ENCODE data around the gene ZSCAN5A. TPM values are rescaled to one million over a fixed set of nuclear protein-coding genes. Genes with fewer than 3 reads are reported as not detected.

The ZSCAN5A gene, protein sequence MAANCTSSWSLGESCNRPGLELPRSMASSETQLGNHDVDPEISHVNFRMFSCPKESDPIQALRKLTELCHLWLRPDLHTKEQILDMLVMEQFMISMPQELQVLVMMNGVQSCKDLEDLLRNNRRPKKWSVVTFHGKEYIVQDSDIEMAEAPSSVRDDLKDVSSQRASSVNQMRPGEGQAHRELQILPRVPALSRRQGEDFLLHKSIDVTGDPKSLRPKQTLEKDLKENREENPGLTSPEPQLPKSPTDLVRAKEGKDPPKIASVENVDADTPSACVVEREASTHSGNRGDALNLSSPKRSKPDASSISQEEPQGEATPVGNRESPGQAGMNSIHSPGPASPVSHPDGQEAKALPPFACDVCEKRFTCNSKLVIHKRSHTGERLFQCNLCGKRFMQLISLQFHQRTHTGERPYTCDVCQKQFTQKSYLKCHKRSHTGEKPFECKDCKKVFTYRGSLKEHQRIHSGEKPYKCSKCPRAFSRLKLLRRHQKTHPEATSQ
- total RNA-seq, result 1 to 10 TPM; 5.9 to 10.0 (median 7.0) TPM

DNA sequence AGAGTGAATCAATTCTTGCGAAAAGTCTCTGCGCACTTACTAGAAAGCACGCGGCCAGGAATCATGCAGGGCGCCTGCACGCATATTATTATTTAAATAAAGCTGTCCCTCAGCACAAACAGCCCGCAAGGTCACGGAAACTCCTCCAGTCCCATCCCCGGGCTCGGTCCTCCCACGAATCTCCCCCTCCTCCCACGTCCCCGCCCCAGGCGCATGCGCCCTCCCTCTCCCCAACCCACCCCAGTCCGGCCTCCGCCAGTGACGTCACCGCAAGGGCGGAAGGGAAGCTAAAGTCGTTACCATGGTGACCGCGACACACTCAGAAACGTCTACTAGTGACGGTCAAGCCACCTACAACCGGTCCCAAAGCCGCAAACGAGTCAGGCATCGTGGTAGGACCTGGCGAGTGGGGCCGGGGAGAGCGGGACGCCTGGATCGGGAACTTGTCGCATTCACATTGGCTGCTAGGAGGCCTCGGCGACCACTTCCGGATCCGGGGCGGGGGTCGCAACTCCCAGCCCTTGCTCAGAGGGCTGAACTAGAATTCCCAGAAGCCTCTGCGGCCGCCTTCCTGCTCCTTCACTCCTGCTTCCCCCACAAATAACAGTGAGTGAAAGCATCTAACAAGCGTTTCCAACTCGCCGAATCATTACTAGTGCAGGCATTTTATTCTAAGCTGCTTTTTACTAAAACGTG, at the start of gene ZSCAN5A:
ZSCAN5A (minus strand) TSS at position 459 of the 696 bp plus-strand sequence. CDS start 89,793 bp downstream, outside the sequence.
- TF ChIP-seq, protein P1, sequence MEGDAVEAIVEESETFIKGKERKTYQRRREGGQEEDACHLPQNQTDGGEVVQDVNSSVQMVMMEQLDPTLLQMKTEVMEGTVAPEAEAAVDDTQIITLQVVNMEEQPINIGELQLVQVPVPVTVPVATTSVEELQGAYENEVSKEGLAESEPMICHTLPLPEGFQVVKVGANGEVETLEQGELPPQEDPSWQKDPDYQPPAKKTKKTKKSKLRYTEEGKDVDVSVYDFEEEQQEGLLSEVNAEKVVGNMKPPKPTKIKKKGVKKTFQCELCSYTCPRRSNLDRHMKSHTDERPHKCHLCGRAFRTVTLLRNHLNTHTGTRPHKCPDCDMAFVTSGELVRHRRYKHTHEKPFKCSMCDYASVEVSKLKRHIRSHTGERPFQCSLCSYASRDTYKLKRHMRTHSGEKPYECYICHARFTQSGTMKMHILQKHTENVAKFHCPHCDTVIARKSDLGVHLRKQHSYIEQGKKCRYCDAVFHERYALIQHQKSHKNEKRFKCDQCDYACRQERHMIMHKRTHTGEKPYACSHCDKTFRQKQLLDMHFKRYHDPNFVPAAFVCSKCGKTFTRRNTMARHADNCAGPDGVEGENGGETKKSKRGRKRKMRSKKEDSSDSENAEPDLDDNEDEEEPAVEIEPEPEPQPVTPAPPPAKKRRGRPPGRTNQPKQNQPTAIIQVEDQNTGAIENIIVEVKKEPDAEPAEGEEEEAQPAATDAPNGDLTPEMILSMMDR (IDR thresholded peaks at IDR 0.05; ENCODE audit: low read depth), result no peak

DNA sequence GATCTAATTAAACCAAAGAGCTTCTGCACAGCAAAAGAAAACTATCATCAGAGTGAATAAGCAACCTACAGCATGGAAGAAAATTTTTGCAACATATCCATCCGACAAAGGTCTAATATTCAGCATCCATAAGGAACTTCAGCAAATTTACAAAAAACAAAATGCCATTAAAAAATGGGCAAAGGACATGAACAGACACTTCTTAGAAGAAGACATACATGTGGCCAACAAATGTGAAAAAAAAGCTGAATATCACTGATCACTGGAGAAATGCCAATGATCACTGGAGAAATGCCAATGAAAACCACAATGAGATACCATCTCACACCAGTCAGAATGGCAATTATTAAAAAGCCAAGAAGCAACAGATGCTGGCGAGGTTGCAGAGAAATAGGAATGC, 46.2 kb upstream of the ZSCAN5A start:
- TF ChIP-seq, protein P1 (IDR thresholded peaks at IDR 0.05; ENCODE audit: low read depth), result no peak

DNA sequence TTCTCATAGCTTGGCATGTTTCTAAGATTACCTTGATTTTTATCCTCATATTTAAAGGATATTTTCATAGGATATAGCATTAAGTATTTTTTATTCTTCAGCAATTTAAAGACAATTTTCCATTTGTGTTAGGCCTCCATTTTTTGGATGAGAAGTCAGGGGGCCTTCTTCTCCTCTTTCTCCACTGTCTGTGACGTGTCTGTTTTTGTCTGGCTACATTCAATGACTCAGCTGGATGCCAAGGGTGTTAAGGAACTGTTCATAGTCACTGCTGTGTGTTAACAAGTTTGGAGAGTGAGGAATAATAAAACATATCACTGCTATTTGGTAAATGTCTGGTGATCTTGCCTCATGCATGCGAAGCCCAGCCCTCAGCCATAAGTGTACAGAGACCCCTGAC, 42.3 kb upstream of the ZSCAN5A start:
- TF ChIP-seq, protein P1 (IDR thresholded peaks at IDR 0.05; ENCODE audit: low read depth), result no peak

DNA sequence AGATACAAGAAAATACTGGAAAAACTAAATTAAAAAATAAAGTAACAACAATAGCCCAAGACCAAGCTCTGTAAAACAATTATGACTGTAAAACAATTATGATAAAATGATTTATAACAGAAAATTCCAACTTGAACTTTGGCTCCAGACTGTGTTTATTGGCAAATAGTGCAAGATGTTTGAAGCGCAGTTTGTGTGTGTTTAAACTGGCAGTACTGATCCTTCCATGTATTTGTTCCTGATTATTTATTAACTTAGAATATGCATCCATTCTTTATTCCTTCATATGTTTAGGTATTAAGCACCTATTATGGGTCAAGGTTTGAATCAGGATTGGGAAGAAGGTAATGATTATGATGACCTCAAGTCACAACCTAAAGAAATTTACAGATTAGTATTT, 40.9 kb upstream of the ZSCAN5A start:
- TF ChIP-seq, protein P1 (IDR thresholded peaks at IDR 0.05; ENCODE audit: low read depth), result no peak

DNA sequence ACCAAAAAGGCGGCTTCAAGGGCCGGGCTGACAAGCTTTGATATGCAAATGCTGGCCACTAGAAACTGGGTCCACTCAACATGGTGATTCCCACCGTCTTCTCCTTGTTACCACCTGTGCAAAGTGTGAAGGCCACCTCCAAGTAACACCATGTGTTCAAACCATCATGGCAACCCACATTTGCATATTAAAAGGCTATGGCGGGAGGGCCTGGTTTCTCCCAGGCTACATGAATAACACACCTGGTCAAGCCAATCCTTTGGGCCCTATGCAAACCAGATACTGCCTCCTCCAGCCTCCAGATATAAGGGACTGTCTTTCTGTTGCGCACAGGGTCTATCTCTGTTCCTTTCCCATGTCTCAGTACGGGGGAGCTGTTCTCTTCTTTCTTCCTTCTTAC, 36.6 kb upstream of the ZSCAN5A start:
- TF ChIP-seq, protein P1 (IDR thresholded peaks at IDR 0.05; ENCODE audit: low read depth), result no peak

DNA sequence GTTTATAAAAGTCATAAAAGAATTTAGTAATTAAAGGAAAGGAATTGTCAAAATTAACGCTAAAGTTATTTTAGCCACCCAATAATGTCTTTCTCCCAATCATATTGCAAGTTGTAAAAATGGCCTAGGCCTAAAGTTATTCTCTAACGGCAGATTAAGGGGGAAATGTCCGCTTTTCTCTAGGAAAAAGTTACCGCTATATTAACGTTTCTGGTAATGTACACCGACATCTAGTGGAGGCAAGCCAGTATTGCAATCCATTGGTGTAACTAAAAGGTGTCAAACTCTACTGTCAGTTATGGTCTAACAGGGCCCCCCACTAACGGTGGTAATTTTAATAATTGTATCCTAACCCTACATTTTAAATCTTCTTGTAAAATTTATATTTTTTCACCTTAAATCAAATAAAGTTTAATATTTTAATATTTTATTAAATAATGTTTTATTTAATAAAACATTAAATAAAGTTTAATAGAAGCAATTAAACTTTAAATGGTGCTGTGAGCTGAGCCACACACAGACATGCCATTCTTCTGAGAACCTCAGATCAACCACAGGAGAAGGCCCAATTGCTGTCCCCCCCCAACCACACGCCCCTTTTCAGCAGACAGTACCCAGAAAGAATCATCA, 35.9 kb upstream of the ZSCAN5A start:
- TF ChIP-seq, protein P1 (IDR thresholded peaks at IDR 0.05; ENCODE audit: low read depth), result no peak

Measured in subcutaneous adipose tissue (tissue), 4 donors.